Measurements from ENCODE around the gene RNH1.

Gene RNH1

GRCh38 chr11:537622-538430 lies 30.8 kb upstream of the RNH1 start:
- DNase-seq (ENCODE audit: low read depth), result no peak

DNA sequence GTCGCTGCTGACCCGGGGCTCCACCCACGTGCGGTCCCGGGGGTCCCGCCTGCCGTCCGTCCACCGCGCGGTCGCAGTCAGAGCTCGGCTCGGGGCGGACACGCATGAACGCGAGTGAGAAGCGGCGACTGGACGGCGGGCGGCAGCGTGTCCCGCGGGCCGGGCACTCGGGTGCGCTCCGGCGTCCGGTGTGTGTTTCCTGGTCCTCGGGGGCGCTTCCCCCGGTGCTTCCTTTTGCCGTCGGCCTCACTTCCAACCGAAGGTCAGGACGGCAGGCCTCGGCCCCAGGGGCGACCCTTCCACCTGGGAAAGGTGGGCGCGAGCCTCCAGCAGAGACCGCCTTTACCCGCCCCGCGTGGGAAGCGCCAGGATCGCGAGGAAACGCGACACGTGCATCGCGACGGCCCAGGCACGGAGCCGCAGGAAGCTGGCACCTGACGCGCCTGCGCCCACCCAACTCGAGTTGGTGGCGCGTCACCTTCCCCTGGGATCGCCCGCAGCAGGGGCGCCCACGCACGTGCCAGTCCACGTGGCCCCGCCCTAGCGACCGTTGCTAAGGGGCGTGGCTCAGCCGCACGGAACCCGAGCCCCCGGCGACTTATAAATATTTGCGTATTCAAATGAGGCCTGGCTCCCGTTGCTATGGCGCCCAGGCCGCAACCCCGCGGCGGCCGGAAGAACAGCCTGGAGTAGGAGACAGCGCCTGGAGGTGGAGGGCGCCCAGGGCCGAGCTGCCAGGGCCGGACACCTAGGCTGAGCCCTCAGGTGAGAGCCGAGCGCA lies 30.0 kb upstream of the RNH1 start, which contains the start of gene LRRC56:
Gene LRRC56 (plus strand): TSS at position 687 of the 781 bp plus-strand sequence. CDS start 3,158 bp downstream, outside the sequence.
- peak; percentile 54 for DNase-seq (ENCODE audit: low read depth)

DNA sequence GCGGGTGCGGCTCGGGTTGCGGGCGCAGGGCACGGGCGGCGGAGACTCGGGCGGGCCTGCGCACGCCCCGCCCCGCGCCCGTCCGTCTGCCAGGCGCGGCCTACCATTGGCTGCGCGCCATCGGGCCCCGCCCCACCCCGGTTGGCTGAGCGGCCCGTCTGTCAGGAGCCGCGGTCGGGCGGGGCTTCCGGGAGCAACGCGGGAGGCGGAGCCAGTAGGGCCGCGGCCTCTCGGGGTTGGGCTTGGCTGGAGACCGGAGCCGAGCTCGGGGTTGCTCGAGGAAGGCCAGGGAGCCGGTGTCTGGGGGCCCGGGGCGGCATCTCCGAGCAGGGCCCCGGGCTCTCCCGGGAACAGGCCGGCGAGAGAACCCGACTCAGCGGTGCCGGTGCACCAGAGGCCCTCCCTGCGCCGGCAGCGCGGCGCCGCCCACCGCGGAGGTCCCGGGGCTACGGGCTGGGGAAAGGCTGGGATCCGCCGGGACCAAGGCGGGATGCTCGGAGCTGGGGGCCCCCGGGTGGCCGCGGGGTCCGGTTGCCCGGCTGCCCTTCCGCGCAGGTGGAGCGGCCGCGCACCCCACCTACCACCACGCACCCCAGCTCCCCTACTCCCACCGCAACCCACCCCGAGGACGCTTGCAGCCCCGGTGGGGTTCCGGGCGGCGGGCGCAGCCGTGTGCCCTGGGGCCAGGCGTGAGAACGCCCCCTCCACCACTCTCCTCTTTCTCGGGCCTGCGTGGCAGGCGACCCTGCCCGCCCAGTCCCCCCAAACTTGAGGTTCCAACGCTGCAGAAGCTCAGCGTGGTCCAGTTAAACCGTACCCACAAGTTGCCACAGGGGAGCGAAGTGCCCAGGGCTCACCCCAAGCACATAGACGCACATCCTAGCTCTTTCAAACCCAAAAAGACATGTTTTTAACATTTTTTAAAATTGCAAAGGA lies 28.7 kb upstream of the RNH1 start, which contains the start of gene HRAS:
Gene HRAS (minus strand): TSS at position 58 of the 936 bp plus-strand sequence.
- DNase-seq (ENCODE audit: low read depth), result peak; percentile 88

GRCh38 chr11:535210-535518 lies 28.1 kb upstream of the RNH1 start:
- no peak for DNase-seq (ENCODE audit: low read depth)

DNA sequence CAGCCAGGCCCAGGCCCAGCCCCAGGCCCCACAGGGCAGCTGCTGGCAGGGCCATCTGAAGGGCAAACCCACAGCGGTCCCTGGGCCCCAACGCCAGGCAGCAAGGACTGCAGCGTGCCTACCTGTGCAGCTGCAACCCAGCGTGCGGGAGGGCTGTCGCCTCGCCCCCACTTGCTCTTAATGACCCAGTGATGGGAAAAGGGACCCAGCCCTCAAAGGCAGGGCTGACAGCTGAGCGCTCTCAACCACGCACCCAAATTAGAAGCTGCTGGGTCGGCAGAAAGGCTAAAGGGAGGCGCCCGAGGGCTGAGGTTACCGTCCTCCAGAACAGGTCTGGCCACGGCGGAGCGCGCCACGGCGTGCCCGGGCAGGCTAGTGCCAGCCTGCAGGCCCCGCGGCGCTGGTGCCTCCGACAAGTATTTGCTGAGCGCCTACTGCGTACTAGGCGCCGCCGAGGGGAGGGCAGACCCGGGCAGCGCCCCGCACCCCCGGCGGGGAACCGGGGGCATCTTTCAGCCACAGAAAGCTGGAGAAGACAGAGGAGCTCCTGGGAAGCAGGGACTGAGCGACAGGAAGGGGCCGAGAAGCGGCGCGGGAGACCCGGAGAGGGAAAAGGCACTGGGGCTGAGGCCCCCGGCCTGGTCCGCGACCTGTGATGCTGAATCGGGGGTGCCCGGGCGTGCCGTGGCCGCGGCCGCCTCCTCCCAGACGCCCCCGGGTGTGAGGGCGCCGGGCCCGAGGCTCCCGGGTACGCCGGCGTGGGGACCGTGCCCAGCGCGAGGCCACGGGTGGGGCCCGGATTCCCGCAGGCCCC lies 27.6 kb upstream of the RNH1 start:
- DNase-seq (ENCODE audit: low read depth), result no peak

DNA sequence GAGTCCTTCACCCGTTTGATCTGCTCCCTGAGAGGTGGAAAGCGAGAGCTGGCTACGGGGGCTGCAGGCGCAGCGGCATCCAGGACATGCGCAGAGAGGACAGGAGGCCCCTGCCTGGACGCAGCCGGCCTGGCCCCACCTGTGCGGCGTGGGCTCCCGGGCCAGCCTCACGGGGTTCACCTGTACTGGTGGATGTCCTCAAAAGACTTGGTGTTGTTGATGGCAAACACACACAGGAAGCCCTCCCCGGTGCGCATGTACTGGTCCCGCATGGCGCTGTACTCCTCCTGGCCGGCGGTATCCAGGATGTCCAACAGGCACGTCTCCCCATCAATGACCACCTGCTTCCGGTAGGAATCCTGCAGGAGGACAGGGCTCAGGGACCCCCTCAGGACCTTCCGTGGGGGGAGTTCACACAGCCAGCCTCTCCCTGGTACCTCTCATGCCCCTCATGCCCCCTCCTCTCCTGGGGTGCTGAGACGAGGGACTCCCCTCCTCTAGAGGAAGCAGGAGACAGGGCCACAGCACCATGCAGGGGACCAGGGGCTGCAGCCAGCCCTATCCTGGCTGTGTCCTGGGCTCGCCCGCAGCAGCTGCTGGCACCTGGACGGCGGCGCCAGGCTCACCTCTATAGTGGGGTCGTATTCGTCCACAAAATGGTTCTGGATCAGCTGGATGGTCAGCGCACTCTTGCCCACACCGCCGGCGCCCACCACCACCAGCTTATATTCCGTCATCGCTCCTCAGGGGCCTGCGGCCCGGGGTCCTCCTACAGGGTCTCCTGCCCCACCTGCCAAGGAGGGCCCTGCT lies 26.7 kb upstream of the RNH1 start:
- DNase-seq (ENCODE audit: low read depth), result no peak

- no peak for DNase-seq (ENCODE audit: low read depth)
Measured at GRCh38 chr11:532986-533585, 26.0 kb upstream of the RNH1 start.

DNA sequence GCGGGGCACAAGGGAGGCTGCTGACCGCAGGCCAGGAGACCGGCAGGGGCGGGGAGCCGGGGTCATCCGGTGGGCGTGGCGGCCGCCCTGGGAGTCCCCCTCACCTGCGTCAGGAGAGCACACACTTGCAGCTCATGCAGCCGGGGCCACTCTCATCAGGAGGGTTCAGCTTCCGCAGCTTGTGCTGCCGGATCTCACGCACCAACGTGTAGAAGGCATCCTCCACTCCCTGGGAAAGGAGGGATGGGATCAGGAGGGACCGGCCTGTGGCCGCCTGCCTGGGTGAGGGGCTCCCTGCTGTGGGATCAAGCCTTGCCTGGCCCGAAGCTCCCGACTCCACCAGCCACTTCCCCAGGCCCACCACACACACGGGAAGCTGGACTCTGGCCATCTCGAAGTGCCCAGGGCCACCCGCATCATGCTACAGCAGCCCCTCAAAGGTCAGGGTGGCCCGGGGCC lies 25.5 kb upstream of the RNH1 start:
- no peak for DNase-seq (ENCODE audit: low read depth)

- DNase-seq (ENCODE audit: low read depth), result no peak
Measured at GRCh38 chr11:531919-532526, 25.0 kb upstream of the RNH1 start.

DNA sequence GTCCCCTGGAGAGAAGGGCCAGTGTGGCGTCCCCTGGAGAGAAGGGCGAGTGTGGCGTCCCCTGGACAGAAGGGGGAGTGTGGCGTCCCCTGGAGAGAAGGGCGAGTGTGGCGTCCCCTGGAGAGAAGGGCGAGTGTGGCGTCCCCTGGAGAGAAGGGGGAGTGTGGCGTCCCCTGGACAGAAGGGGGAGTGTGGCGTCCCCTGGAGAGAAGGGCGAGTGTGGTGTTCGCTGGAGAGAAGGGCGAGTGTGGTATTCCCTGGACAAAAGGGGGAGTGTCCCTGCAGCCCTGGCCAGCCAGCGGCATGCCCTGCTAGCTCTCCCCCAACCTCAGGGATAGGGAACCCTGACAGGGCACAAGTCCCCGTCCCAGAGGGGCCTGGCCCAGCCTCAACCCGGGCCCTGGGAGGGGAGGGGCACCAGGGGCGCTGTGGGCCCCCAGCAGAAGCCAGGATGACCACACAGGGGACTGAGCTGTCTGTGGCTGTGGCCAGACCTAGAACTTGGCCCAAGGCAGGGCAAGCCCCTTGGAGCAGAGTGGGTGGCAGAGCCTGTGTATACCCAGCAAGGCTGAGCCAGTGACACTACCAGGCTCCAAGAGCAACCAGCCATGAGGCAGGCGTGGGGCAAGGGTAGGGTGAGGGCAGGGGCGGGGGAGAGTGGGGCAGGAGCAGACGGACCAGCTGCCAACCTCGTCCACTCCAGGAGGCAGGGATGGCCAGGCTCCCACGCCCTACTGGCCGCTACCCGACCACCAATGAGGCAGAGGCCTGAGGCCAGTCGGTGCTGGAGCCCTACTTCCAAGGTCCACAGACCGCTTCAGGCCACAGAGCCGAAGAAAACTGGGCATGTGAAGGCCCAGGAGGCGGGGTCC lies 24.2 kb upstream of the RNH1 start:
- DNase-seq (ENCODE audit: low read depth), result no peak

- DNase-seq (ENCODE audit: low read depth), result no peak
Measured at GRCh38 chr11:529728-530411, 22.8 kb upstream of the RNH1 start.

DNA sequence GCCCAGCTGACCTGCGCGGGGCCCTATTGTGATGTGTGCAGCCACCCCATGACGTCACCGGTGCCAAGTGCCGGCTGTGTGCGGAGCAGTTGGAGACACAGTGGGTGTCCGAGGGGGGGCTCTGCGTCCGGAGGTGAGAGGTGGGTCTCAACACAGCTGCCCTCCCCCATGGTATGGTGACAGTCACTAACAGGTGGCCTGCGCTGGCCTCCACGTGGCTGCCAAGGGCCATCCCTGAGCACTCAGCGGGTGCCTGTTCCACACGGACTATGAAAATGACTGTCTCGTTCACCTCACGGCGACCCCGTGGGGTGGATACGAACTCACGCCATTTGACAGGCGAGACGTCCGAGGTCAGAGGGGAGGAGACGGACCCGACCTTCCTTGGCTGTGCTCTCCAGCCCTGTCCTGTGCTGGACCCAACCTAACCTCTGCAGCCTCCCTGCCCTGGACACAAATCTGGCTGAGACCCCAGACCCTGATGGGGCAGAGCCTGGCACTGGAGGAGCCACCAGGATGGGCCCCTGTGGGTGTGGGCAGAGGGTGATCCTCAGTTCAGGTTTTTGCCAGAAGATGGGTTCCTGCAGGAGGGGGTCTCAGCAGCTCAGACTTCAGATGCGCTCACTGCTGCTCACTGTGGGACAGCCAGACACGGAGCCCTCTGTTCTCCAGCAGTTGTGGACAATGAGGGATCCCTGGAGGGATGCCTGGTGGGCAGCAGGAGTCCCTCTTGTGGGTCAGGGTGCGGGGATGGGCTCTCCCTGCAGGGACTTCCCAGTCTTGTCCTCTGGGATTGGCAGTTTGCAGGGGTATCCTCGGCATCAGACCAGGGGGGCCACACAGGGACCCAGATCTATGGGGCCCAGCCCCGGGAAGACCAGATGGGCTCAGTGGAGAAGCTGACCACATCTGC lies 22.0 kb upstream of the RNH1 start:
- DNase-seq (ENCODE audit: low read depth), result no peak

GRCh38 chr11:528166-528814 lies 21.2 kb upstream of the RNH1 start:
- no peak for DNase-seq (ENCODE audit: low read depth)

DNA sequence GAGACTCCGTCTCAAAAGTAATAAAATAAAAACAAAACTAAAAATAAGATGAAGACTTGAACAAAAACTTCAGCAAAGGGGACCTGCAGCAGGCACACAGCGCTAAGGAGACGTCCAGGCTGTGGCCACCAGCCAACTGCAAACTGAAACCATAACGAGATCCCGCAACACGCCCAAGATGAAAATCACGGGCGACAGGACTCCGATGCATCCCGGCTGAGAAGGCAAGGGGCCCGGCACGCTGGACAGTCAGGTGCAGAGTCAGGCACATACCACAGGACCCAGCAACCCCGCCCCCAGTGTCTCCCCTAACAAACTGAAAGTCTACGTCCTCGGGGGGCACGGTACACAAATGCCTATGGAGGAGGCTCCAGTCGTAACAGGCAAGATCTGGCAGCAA lies 19.1 kb upstream of the RNH1 start:
- DNase-seq (ENCODE audit: low read depth), result no peak

DNA sequence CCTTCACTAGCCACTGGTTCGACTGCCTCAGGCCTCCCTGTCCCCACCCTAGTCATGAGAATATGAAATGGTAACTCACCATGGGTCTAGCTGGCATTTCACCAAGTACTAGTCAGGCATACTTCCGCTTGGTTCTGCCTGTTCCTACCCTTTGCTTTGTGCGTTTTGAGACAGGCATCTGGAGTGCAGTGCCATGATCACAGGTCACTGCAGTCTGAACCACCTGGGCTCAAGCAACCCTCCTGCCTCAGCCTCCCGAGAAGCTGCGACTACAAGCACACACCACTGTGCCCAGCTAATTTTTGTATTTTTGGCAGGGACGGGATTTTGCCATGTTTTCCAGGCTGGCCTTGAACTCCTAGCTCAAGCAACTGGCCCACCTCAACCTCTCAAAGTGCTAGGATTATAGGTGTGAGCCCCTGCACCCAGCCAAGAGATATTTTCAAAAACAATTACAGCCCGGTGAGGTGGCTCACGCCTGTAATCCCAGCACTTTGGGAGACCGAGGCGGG lies 14.2 kb upstream of the RNH1 start:
- DNase-seq (ENCODE audit: low read depth), result no peak

Measured in fibroblast of the conjunctiva (primary cell).